ENCODE data around the gene CCDC71L. TPM values are rescaled to one million over a fixed set of nuclear protein-coding genes. Genes with fewer than 3 reads are reported as not detected.
"Not testable (repeated sequence)": the region's sequence is repeated elsewhere in the genome, so short reads cannot be mapped to it uniquely, and the experiment has no call there.

CCDC71L gene
- total RNA-seq = 10 to 100 TPM; 13.0 to 21.9 (median 14.0) TPM
- total RNA-seq (2013) = 12.6 TPM
- total RNA-seq = 15.2 to 97.5 (median 25.8) reads per million in 29 experiments

GRCh38 chr7:106660862-106661720 lies at the start of gene CCDC71L:
Gene CCDC71L (minus strand): TSS chr7:106661158. CDS start chr7:106660896, 262 bp downstream.
- Mint-ChIP-seq H3K36me3 (no peaks in the 10 kb centered on the region), H3K4me1 (peaks cover 21 to 36% (median 30%) of the 10 kb centered on the region in 3 donors), H3K9me3 (peaks cover 0 to 4% (median 0%) of the 10 kb centered on the region in 3 donors), H3K4me3 (peak within 1 kb of the TSS; percentile 85 to 89 (median 88)), H3K27me3 (no peaks in the 10 kb centered on the region), H3K27ac (peak within 1 kb of the TSS; percentile 91 to 95)
- H3K4me1 ChIP-seq (ENCODE audit: control insufficient read depth in 1 of 2, extremely low read depth in 1 of 2, insufficient read depth in 2 of 2, low read length in 2 of 2) = peaks cover 6 to 17% of the 10 kb centered on the region in 2 experiments
- peak within 1 kb of the TSS; percentile 60 to 87 for H3K4me3 ChIP-seq (ENCODE audit: control insufficient read depth in 1 of 2, extremely low read depth in 1 of 2, low read length in 1 of 2)
- WGBS (ENCODE audit: insufficient coverage) = under 1% methylated on average over 37 of the region's 51 CpGs
- peak within 1 kb of the TSS; percentile 82 for H3K27ac ChIP-seq (ENCODE audit: low read length)
- DNase-seq = peak; percentile 82 to 92 (median 88)
- ChIA-PET POLR2A (interaction anchor here (0.6 to 0.9 kb wide), 2 partner anchors 376 to 1840 kb away, joined by 3 read pairs; partner anchors contain the start of gene NAMPT (in 1 of the 2)), CTCF (interaction anchor here (0.6 to 2.3 kb wide), 10 partner anchors 57 to 507 kb away, joined by 3 to 23 read pairs (median 6); partner anchors contain the start of genes HBP1 (in 1 of the 2) and NAMPT (in 1 of the 2))
- no peaks in the 10 kb centered on the region for H3K9me3 ChIP-seq
- no peaks in the 10 kb centered on the region for H3K27me3 ChIP-seq (replicated peaks in 1 of 2; ENCODE audit: control insufficient read depth in 2 of 2, extremely low read depth in 1 of 2, insufficient read depth in 2 of 2, low read length in 1 of 2)
- H3K36me3 ChIP-seq (ENCODE audit: control insufficient read depth in 2 of 2, extremely low read depth in 1 of 2, insufficient read depth in 1 of 2, low read length in 1 of 2) = no peaks in the 10 kb centered on the region
- peak; percentile 75 to 78 (median 76) for ATAC-seq (replicated peaks in 1 of 4)

DNA sequence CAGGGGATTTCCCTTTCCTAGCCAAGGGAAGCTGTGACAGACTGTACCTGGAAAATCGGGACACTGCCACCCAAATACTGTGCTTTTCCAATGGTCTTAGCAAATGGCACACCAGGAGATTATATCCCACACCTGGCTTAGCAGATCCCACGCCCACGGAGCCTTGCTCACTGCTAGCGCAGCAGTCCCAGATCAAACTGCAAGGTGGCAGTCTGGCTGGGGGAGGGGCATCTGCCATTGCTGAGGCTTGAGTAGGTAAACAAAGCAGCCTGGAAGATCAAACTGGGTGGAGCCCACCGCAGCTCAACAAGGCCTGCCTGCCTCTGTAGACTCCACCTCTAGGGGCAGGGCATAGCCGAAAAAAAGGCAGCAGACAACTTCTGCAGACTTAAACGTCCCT lies 48.6 kb upstream of the CCDC71L start:
- H3K27me3 Mint-ChIP-seq; H3K36me3 ChIP-seq (ENCODE audit: control insufficient read depth in 2 of 2, extremely low read depth in 1 of 2, insufficient read depth in 1 of 2, low read length in 1 of 2); ATAC-seq (replicated peaks in 1 of 4); H3K36me3 Mint-ChIP-seq; H3K4me1 ChIP-seq (ENCODE audit: control insufficient read depth in 1 of 2, extremely low read depth in 1 of 2, insufficient read depth in 2 of 2, low read length in 2 of 2); CTCF ChIA-PET; H3K27me3 ChIP-seq (replicated peaks in 1 of 2; ENCODE audit: control insufficient read depth in 2 of 2, extremely low read depth in 1 of 2, insufficient read depth in 2 of 2, low read length in 1 of 2); DNase-seq; POLR2A ChIA-PET; H3K4me3 Mint-ChIP-seq; H3K27ac Mint-ChIP-seq; H3K9me3 Mint-ChIP-seq; H3K9me3 ChIP-seq; H3K27ac ChIP-seq (ENCODE audit: low read length); H3K4me3 ChIP-seq (ENCODE audit: control insufficient read depth in 1 of 2, extremely low read depth in 1 of 2, low read length in 1 of 2): not testable (repeated sequence)
- 95% methylated on average over 4 of the region's 7 CpGs for WGBS (ENCODE audit: insufficient coverage)
- H3K4me1 Mint-ChIP-seq = peaks cover 7 to 13% (median 9%) of the 10 kb centered on the region in 3 donors

DNA sequence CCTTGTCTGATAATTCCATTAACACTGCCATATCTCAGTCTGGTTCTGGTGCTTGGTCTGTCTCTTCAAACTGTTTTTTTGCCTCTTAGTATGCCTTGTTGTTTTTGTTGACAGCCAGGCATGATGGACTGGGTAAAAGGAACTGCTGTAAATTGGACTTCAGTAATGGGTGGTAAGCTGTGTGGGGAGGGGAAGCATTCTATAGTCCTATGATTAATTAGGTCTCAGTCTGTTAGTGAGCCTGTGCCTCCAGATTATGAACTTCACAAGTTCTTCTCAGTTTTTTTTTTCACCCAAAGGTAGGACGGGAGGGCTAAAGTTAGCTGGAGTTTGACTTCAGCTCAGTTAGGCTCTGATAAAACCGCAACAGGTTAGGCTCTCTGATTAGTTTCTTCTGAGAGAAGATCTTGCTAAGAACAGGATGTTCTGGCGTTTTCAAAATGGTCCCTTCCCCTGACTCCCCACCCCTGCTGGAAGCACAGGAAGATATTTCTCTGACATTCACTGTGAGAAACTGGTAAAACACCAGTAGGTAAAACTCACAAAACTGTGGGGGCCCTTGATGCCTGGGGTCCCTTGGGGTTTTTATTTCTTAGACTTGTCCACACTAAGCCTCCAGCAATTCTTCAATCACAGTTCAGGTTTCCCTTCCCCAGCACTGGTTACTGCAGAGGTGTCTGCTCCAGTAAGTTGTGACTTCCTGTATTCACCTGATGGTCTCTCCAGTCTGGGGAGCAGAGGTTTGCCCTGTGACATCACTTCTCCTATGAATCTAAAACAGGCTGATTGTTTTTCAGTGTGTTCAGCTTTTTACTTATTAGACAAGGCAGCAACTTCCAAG lies 43.3 kb upstream of the CCDC71L start:
- H3K27me3 Mint-ChIP-seq = no peaks in the 10 kb centered on the region
- no peaks in the 10 kb centered on the region for H3K36me3 Mint-ChIP-seq
- no CpG with 5 or more reads among the region's 3 CpGs for WGBS (ENCODE audit: insufficient coverage)
- peak overlapping the region; percentile 82 to 86 for H3K27ac Mint-ChIP-seq
- DNase-seq (peak in 13 of 35 experiments; percentile 1 to 39 (median 7)), ATAC-seq (replicated peaks in 1 of 4) (peak; percentile 75 to 93 (median 88))
- peak overlapping the region in 1 of 3 donors; percentile 29 for H3K4me3 Mint-ChIP-seq
- Histone ChIP-seq H3K4me3 (ENCODE audit: control insufficient read depth in 1 of 2, extremely low read depth in 1 of 2, low read length in 1 of 2) (no peak overlapping the region), H3K4me1 (ENCODE audit: control insufficient read depth in 1 of 2, extremely low read depth in 1 of 2, insufficient read depth in 2 of 2, low read length in 2 of 2) (peaks cover 5 to 6% of the 10 kb centered on the region in 2 experiments), H3K27ac (ENCODE audit: low read length) (peak overlapping the region; percentile 44), H3K36me3 (ENCODE audit: control insufficient read depth in 2 of 2, extremely low read depth in 1 of 2, insufficient read depth in 1 of 2, low read length in 1 of 2) (no peaks in the 10 kb centered on the region), H3K9me3 (no peaks in the 10 kb centered on the region), H3K27me3 (replicated peaks in 1 of 2; ENCODE audit: control insufficient read depth in 2 of 2, extremely low read depth in 1 of 2, insufficient read depth in 2 of 2, low read length in 1 of 2) (no peaks in the 10 kb centered on the region)
- CTCF ChIA-PET = interaction anchor here (0.6 to 1.3 kb wide), 3 partner anchors 12 to 433 kb away, joined by 3 to 6 read pairs (median 3); no protein-coding TSS in a partner anchor
- POLR2A ChIA-PET = interaction anchor here in 1 of 2 donors (0.6 kb wide), 1 partner anchor 160 kb away, joined by 3 read pairs; no protein-coding TSS in a partner anchor
- peaks cover 15 to 19% (median 19%) of the 10 kb centered on the region in 3 donors for H3K4me1 Mint-ChIP-seq
- H3K9me3 Mint-ChIP-seq = peaks cover 0 to 2% (median 0%) of the 10 kb centered on the region in 3 donors

DNA sequence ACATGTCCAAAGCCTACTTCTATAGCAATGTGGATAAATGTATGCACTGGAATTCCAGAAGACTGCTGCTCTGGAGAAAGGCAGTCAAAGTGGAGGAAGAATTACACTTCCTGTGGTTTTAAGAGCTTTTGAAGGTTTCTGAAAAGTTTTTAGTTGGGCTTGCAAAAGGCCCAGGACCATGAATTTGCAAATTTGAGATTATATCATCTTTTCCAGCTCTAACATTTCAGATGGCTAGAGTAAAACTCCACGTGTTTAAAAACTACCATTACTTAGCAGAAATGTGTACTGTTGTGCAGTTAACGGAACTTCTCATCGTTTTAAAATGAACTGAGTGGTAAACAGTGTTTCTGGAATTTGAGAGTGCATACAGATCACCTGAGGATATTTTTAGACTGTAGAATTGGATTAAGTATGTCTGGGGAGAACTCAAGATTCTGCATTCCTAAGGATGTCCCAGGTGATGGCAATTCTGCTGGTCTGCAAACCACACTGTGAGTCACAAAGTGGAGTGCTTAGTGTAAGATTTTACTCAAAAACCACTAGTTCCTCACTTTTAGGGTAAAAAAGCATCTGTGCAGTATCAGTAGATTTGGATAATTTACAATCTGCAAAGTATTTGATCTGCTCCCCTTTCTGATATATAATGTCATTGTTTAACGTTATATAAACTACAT lies 32.9 kb upstream of the CCDC71L start:
- no peaks in the 10 kb centered on the region for H3K9me3 ChIP-seq
- H3K36me3 ChIP-seq (ENCODE audit: control insufficient read depth in 2 of 2, extremely low read depth in 1 of 2, insufficient read depth in 1 of 2, low read length in 1 of 2) = no peaks in the 10 kb centered on the region
- no peak overlapping the region for H3K27ac ChIP-seq (ENCODE audit: low read length)
- Mint-ChIP-seq H3K36me3 (peaks cover 3% of the 10 kb centered on the region), H3K9me3 (peaks cover 0 to 2% (median 2%) of the 10 kb centered on the region in 3 donors), H3K4me3 (no peak overlapping the region), H3K4me1 (peaks cover 7 to 14% (median 9%) of the 10 kb centered on the region in 3 donors), H3K27ac (no peak overlapping the region), H3K27me3 (peaks cover 0 to 1% of the 10 kb centered on the region in 2 donors)
- H3K27me3 ChIP-seq (replicated peaks in 1 of 2; ENCODE audit: control insufficient read depth in 2 of 2, extremely low read depth in 1 of 2, insufficient read depth in 2 of 2, low read length in 1 of 2) = no peaks in the 10 kb centered on the region
- POLR2A ChIA-PET = no interaction called here
- ATAC-seq (replicated peaks in 1 of 4) = no peak
- no peak for DNase-seq
- WGBS (ENCODE audit: insufficient coverage) = no CpG with 5 or more reads among the region's 4 CpGs
- CTCF ChIA-PET = no interaction called here
- no peak overlapping the region for H3K4me3 ChIP-seq (ENCODE audit: control insufficient read depth in 1 of 2, extremely low read depth in 1 of 2, low read length in 1 of 2)
- no peaks in the 10 kb centered on the region for H3K4me1 ChIP-seq (ENCODE audit: control insufficient read depth in 1 of 2, extremely low read depth in 1 of 2, insufficient read depth in 2 of 2, low read length in 2 of 2)

DNA sequence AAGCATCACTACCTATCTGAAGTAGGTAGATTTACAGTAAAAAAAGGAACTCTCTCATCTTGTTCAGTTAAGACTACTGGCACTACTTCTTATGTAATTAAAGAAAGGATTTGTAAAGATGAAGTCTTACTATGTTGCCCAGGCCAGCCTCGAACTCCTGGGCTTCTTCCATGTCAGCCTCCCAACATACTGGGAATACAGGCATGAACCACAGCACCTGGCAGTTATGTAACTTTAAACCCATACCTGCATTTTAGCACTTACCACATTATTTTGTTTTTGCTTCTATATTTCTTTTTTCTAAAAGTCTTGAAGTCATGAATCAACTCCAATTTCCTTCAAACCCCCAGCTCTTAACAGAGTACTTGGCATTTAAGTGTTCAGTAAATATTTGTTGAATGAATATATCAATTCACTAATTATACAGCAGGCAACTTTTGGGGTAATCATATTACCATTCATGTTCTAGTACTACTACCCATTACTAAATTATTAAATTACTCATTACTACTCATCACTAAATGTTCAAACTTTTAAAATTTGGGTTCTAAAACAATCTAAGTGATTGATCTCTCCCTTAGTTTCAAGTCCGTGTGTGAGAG lies 31.6 kb upstream of the CCDC71L start:
- Histone ChIP-seq H3K27me3 (replicated peaks in 1 of 2; ENCODE audit: control insufficient read depth in 2 of 2, extremely low read depth in 1 of 2, insufficient read depth in 2 of 2, low read length in 1 of 2) (no peaks in the 10 kb centered on the region), H3K4me3 (ENCODE audit: control insufficient read depth in 1 of 2, extremely low read depth in 1 of 2, low read length in 1 of 2) (no peak overlapping the region), H3K9me3 (no peaks in the 10 kb centered on the region), H3K36me3 (ENCODE audit: control insufficient read depth in 2 of 2, extremely low read depth in 1 of 2, insufficient read depth in 1 of 2, low read length in 1 of 2) (no peaks in the 10 kb centered on the region), H3K4me1 (ENCODE audit: control insufficient read depth in 1 of 2, extremely low read depth in 1 of 2, insufficient read depth in 2 of 2, low read length in 2 of 2) (no peaks in the 10 kb centered on the region), H3K27ac (ENCODE audit: low read length) (no peak overlapping the region)
- 60% methylated on average over 1 of the region's 2 CpGs for WGBS (ENCODE audit: insufficient coverage)
- Mint-ChIP-seq H3K4me1 (peaks cover 7 to 14% (median 9%) of the 10 kb centered on the region in 3 donors), H3K36me3 (peaks cover 5% of the 10 kb centered on the region), H3K4me3 (no peak overlapping the region), H3K27me3 (peaks cover 0 to 1% of the 10 kb centered on the region in 2 donors), H3K27ac (no peak overlapping the region), H3K9me3 (peaks cover 2 to 10% (median 9%) of the 10 kb centered on the region in 3 donors)
- DNase-seq (no peak), ATAC-seq (replicated peaks in 1 of 4) (no peak)
- POLR2A ChIA-PET = no interaction called here
- CTCF ChIA-PET = interaction anchor here in 1 of 2 donors (0.5 kb wide), 1 partner anchor 910 kb away, joined by 3 read pairs; no protein-coding TSS in a partner anchor
